SH-SY5Y (cell line): ENCODE data around the gene TEAD1.

Experiments
- GATA2 ChIP-seq: IDR thresholded peaks from 2 replicates; pipeline ENCODE4 v1.6.1; 2011; ENCODE audit warnings: mild to moderate bottlenecking, low read depth, low read length
- GATA3 ChIP-seq: IDR thresholded peaks from 2 replicates; pipeline ENCODE4 v1.6.1; 2011; ENCODE audit warnings: low read depth, mild to moderate bottlenecking, low read length, moderate library complexity

GRCh38 chr11:12678991-12679390, 4.8 kb downstream of the TEAD1 start:
- TF ChIP-seq GATA3 (no peak), GATA2 (no peak)
